BLaER1 (cell line): ENCODE data around the gene KLHL2.
A peak's percentile ranks its signal among the peaks of the same experiment; 100 is the strongest.
"Not testable (repeated sequence)": the region's sequence is repeated elsewhere in the genome, so short reads cannot be mapped to it uniquely, and the experiment has no call there.

ENCODE experiments used
- H3K27ac ChIP-seq: shearing (Covaris generic); formaldehyde crosslinking; 2 replicates; pipeline ENCODE4 v1.8.1; 2022
- H3K27me3 ChIP-seq: shearing (Covaris generic); formaldehyde crosslinking; 2 replicates; pipeline ENCODE4 v1.8.1; 2022
- H3K36me3 ChIP-seq: shearing (Covaris generic); formaldehyde crosslinking; 2 replicates; pipeline ENCODE4 v1.8.1; 2022
- H3K4me1 ChIP-seq: shearing (Covaris generic); formaldehyde crosslinking; 2 replicates; pipeline ENCODE4 v1.8.1; 2022
- H3K4me2 ChIP-seq: shearing (Covaris generic); formaldehyde crosslinking; 2 replicates; pipeline ENCODE4 v1.8.1; 2022
- H3K4me3 ChIP-seq: shearing (Covaris generic); formaldehyde crosslinking; 2 replicates; pipeline ENCODE4 v1.8.1; 2022
- H3K9ac ChIP-seq: shearing (Covaris generic); formaldehyde crosslinking; 2 replicates; pipeline ENCODE4 v1.8.1; 2022
- H3K9me3 ChIP-seq: shearing (Covaris generic); formaldehyde crosslinking; 2 replicates; pipeline ENCODE4 v1.8.1; 2022
- H4K20me1 ChIP-seq: shearing (Covaris generic); formaldehyde crosslinking; 2 replicates; pipeline ENCODE4 v1.8.1; 2022
- Cebpa-rat ChIP-seq: shearing (Covaris generic); IDR thresholded peaks from 2 replicates; pipeline ENCODE4 v1.8.1; 2022

The KLHL2 gene

GRCh38 chr4:165215034-165215751 is 7.8 kb downstream of the KLHL2 start:
- peaks cover 75% of the 10 kb centered on the region for H3K4me1 ChIP-seq
- H3K4me2 ChIP-seq: peak overlapping the region; percentile 91
- not testable (repeated sequence) for H3K9me3 ChIP-seq, H3K27me3 ChIP-seq
- peaks cover 33% of the 10 kb centered on the region for H4K20me1 ChIP-seq
- peaks cover 19% of the 10 kb centered on the region for H3K36me3 ChIP-seq
- H3K27ac ChIP-seq: 0 out of 2 replicates have a peak overlapping the region, but pooled peaks have one; percentile 30
- H3K9ac ChIP-seq: 0 out of 2 replicates have a peak overlapping the region, but pooled peaks have one; percentile 29
- H3K4me3 ChIP-seq: peak overlapping the region; percentile 36; the same call in 1 of the 2 replicates

- Histone ChIP-seq H3K27ac (peak overlapping the region; percentile 61), H3K4me1 (peaks cover 75% of the 10 kb centered on the region), H3K9ac (peak overlapping the region; percentile 53; the same call in 1 of the 2 replicates), H3K4me3 (peak overlapping the region; percentile 36; the same call in 1 of the 2 replicates), H3K4me2 (peak overlapping the region; percentile 91), H4K20me1 (peaks cover 32% of the 10 kb centered on the region; the same call in 1 of the 2 replicates), H3K36me3 (peaks cover 23% of the 10 kb centered on the region)
- not testable (repeated sequence) for H3K9me3 ChIP-seq, H3K27me3 ChIP-seq
Measured at GRCh38 chr4:165215761-165216487, 8.6 kb downstream of the KLHL2 start.

GRCh38 chr4:165217325-165217724 is 10.0 kb downstream of the KLHL2 start:
- peaks cover 37% of the 10 kb centered on the region for H4K20me1 ChIP-seq
- H3K4me2 ChIP-seq: peak overlapping the region; percentile 91
- H3K36me3 ChIP-seq: peaks cover 29% of the 10 kb centered on the region
- peaks cover 75% of the 10 kb centered on the region for H3K4me1 ChIP-seq
- no peaks in the 10 kb centered on the region for H3K9me3 ChIP-seq
- no peak overlapping the region for H3K4me3 ChIP-seq
- H3K27ac ChIP-seq: no peak overlapping the region
- no peak overlapping the region for H3K9ac ChIP-seq
- no peaks in the 10 kb centered on the region for H3K27me3 ChIP-seq
- TF ChIP-seq Cebpa-rat: no peak

GRCh38 chr4:165221306-165221705 is 13.9 kb downstream of the KLHL2 start:
- not testable (repeated sequence) for H3K9me3 ChIP-seq, H3K27me3 ChIP-seq, H3K9ac ChIP-seq, H3K27ac ChIP-seq, H3K4me3 ChIP-seq
- H3K36me3 ChIP-seq: peaks cover 59% of the 10 kb centered on the region
- H4K20me1 ChIP-seq: peaks cover 46% of the 10 kb centered on the region
- peaks cover 47% of the 10 kb centered on the region for H3K4me1 ChIP-seq
- H3K4me2 ChIP-seq: peak overlapping the region; percentile 48

GRCh38 chr4:165221993-165222650 is 14.8 kb downstream of the KLHL2 start:
- Histone ChIP-seq H3K4me1 (peaks cover 39% of the 10 kb centered on the region), H3K4me2 (peak overlapping the region; percentile 48), H3K36me3 (peaks cover 58% of the 10 kb centered on the region), H4K20me1 (peaks cover 40% of the 10 kb centered on the region)
- H3K27ac ChIP-seq, H3K9ac ChIP-seq, H3K9me3 ChIP-seq, H3K27me3 ChIP-seq, H3K4me3 ChIP-seq: not testable (repeated sequence)

- Histone ChIP-seq H3K9me3 (no peaks in the 10 kb centered on the region), H3K4me2 (peak overlapping the region; percentile 48), H4K20me1 (peaks cover 40% of the 10 kb centered on the region), H3K9ac (no peak overlapping the region), H3K4me3 (no peak overlapping the region), H3K4me1 (peaks cover 34% of the 10 kb centered on the region), H3K36me3 (peaks cover 58% of the 10 kb centered on the region), H3K27ac (no peak overlapping the region), H3K27me3 (no peaks in the 10 kb centered on the region)
- no peak for TF ChIP-seq Cebpa-rat
Measured at GRCh38 chr4:165222651-165222994, 15.3 kb downstream of the KLHL2 start.

GRCh38 chr4:165227401-165227800 is 20.0 kb downstream of the KLHL2 start:
- not testable (repeated sequence) for H3K4me3 ChIP-seq, H3K27ac ChIP-seq, H3K4me2 ChIP-seq, H3K27me3 ChIP-seq, H3K9me3 ChIP-seq, H3K9ac ChIP-seq
- Histone ChIP-seq H4K20me1 (peaks cover 38% of the 10 kb centered on the region), H3K36me3 (peaks cover 76% of the 10 kb centered on the region), H3K4me1 (peaks cover 11% of the 10 kb centered on the region)

- not testable (repeated sequence) for H3K27ac ChIP-seq, H3K4me1 ChIP-seq, H3K4me3 ChIP-seq, H3K9ac ChIP-seq, H3K9me3 ChIP-seq, H3K4me2 ChIP-seq, H3K27me3 ChIP-seq
- Histone ChIP-seq H3K36me3 (peaks cover 72% of the 10 kb centered on the region), H4K20me1 (peaks cover 16% of the 10 kb centered on the region)
Measured at GRCh38 chr4:165229490-165230200, 22.3 kb downstream of the KLHL2 start.

GRCh38 chr4:165232623-165233433 is 25.5 kb downstream of the KLHL2 start:
- H3K27me3 ChIP-seq, H3K4me1 ChIP-seq, H3K9ac ChIP-seq, H3K4me3 ChIP-seq, H3K9me3 ChIP-seq, H3K27ac ChIP-seq, H3K4me2 ChIP-seq: not testable (repeated sequence)
- peaks cover 58% of the 10 kb centered on the region for H3K36me3 ChIP-seq
- peaks cover 17% of the 10 kb centered on the region for H4K20me1 ChIP-seq
